Measurements from ENCODE around the gene LIFR. TPM values are rescaled to one million over a fixed set of nuclear protein-coding genes. Genes with fewer than 3 reads are reported as not detected.

Gene LIFR
- total and polyA plus RNA-seq, 2 donors (not counting 3 experiments of a cell fraction or from before 2014, with no cell fraction given): 4.1 to 36.4 TPM

- Histone ChIP-seq H3K27me3 (ENCODE audit: control insufficient read depth in 2 of 2, insufficient read depth in 2 of 2, low read length in 2 of 2) (no peaks in the 10 kb centered on the region), H3K4me1 (ENCODE audit: control insufficient read depth, extremely low read depth, insufficient read depth, low read length) (peaks cover 56% of the 10 kb centered on the region), H3K9ac (replicated peaks; ENCODE audit: extremely low read depth, insufficient read depth, low read length) (no peak overlapping the region), H3K9me1 (replicated peaks; ENCODE audit: control insufficient read depth, extremely low read depth, insufficient read depth, low read length) (no peaks in the 10 kb centered on the region), H3K4me3 (replicated peaks in 1 of 3; ENCODE audit: insufficient read depth in 1 of 3, low read depth in 1 of 3, low read length in 3 of 3) (no peak overlapping the region), H3K79me2 (ENCODE audit: control insufficient read depth, insufficient read depth, low read length) (no peaks in the 10 kb centered on the region), H4K20me1 (replicated peaks; ENCODE audit: control insufficient read depth, extremely low read depth, insufficient read depth, low read length) (no peaks in the 10 kb centered on the region), H3K27ac (ENCODE audit: insufficient read depth, low read depth, low read length) (no peak overlapping the region), H3K36me3 (ENCODE audit: control insufficient read depth in 2 of 2, extremely low read depth in 1 of 2, insufficient read depth in 2 of 2, low read length in 2 of 2) (no peaks in the 10 kb centered on the region), H3K4me2 (ENCODE audit: insufficient read depth, low read length) (peak overlapping the region; percentile 12), H2AFZ (ENCODE audit: low read depth, low read length) (no peak overlapping the region), H3K9me3 (replicated peaks; ENCODE audit: control insufficient read depth, insufficient read depth, low read length) (no peaks in the 10 kb centered on the region)
- ChIA-PET POLR2A (no interaction called here), CTCF (interaction anchor here (0.9 kb wide), 1 partner anchor 159 kb away, joined by 4 read pairs; no protein-coding TSS in a partner anchor)
- BruUV-seq (replicated peaks): no TSS peak
- FAIRE-seq (no peak), DNase-seq (ENCODE audit: low read depth, low spot score) (peak; percentile 49)
- no peak for TF ChIP-seq GATA2 (IDR thresholded peaks at IDR 0.05; ENCODE audit: insufficient read depth, insufficient read length, low read depth, low read length)
- TF ChIP-seq MAX (IDR thresholded peaks at IDR 0.05; ENCODE audit: insufficient read depth, insufficient read length): no peak
- no peak for TF ChIP-seq POLR2A (IDR thresholded peaks at IDR 0.05; ENCODE audit: low read depth, low read length)
- TF ChIP-seq JUN (IDR thresholded peaks at IDR 0.05; ENCODE audit: borderline replicate concordance, insufficient read depth, insufficient read length, low read depth): no peak
- TF ChIP-seq POLR2AphosphoS5 (IDR thresholded peaks at IDR 0.05; ENCODE audit: insufficient read depth, low read depth, low read length): no peak
- no peak for TF ChIP-seq CTCF (IDR thresholded peaks at IDR 0.05; ENCODE audit: extremely low read depth in 1 of 2, insufficient read depth in 1 of 2, low read depth in 1 of 2, low read length in 2 of 2)
- no peak for TF ChIP-seq EZH2 (IDR thresholded peaks at IDR 0.05; ENCODE audit: borderline replicate concordance, low read depth, low read length, severe bottlenecking)
- dilution Hi-C loops (cut with MboI; ENCODE audit: extremely low pct_ligation_motif_present, low sequenced_read_pairs) (no loop called here), intact Hi-C loops (cut with micrococcal nuclease) (no loop called here)
These were observed 44.9 kb upstream of the LIFR start for GRCh38 chr5:38601133-38601862.
